ENCODE data around the gene MAP1LC3C.

Gene MAP1LC3C

GRCh38 chr1:242023805-242024204 is 24.9 kb upstream of the MAP1LC3C start:
- TF ChIP-seq CTCF (IDR thresholded peaks at IDR 0.05; ENCODE audit: insufficient read depth, low read length, poor library complexity, severe bottlenecking): no peak
- TF ChIP-seq EZH2phosphoT487 (conservative IDR thresholded peaks at IDR 0.05; ENCODE audit: low read length): no peak
- Histone ChIP-seq H3K27ac (ENCODE audit: low read depth, low read length) (no peak overlapping the region), H3K9me3 (ENCODE audit: insufficient read depth, low read length) (no peaks in the 10 kb centered on the region), H3F3A (ENCODE audit: insufficient read depth) (no peaks in the 10 kb centered on the region), H3K4me2 (ENCODE audit: low read depth, low read length, poor library complexity, severe bottlenecking) (no peak overlapping the region), H3K36me3 (ENCODE audit: low read length) (no peaks in the 10 kb centered on the region), H3K27me3 (ENCODE audit: low read length) (no peaks in the 10 kb centered on the region), H3K9ac (ENCODE audit: low read length) (no peak overlapping the region), H3K79me2 (ENCODE audit: insufficient read depth, low read length) (no peaks in the 10 kb centered on the region), H3K4me3 (ENCODE audit: insufficient read depth, low read length, poor library complexity, severe bottlenecking) (no peak overlapping the region), H3K9me2 (replicated peaks; ENCODE audit: insufficient read depth, low read length) (no peaks in the 10 kb centered on the region), H2AFZ (ENCODE audit: low read depth, low read length, severe bottlenecking) (no peak overlapping the region), H4K20me1 (ENCODE audit: low read depth, low read length) (no peaks in the 10 kb centered on the region)

- Histone ChIP-seq H3K27ac (ENCODE audit: low read depth, low read length) (no peak overlapping the region), H3K9me3 (ENCODE audit: insufficient read depth, low read length) (no peaks in the 10 kb centered on the region), H3K27me3 (ENCODE audit: low read length) (no peaks in the 10 kb centered on the region), H2AFZ (ENCODE audit: low read depth, low read length, severe bottlenecking) (no peak overlapping the region), H3K9me2 (replicated peaks; ENCODE audit: insufficient read depth, low read length) (no peaks in the 10 kb centered on the region), H3K4me3 (ENCODE audit: insufficient read depth, low read length, poor library complexity, severe bottlenecking) (no peak overlapping the region), H3K9ac (ENCODE audit: low read length) (no peak overlapping the region), H3K4me2 (ENCODE audit: low read depth, low read length, poor library complexity, severe bottlenecking) (no peak overlapping the region), H3K79me2 (ENCODE audit: insufficient read depth, low read length) (no peaks in the 10 kb centered on the region), H4K20me1 (ENCODE audit: low read depth, low read length) (no peaks in the 10 kb centered on the region), H3K36me3 (ENCODE audit: low read length) (no peaks in the 10 kb centered on the region), H3F3A (ENCODE audit: insufficient read depth) (no peaks in the 10 kb centered on the region)
- no peak for TF ChIP-seq CTCF (IDR thresholded peaks at IDR 0.05; ENCODE audit: insufficient read depth, low read length, poor library complexity, severe bottlenecking)
- TF ChIP-seq EZH2phosphoT487 (conservative IDR thresholded peaks at IDR 0.05; ENCODE audit: low read length): no peak
These were observed 20.1 kb upstream of the MAP1LC3C start for GRCh38 chr1:242019018-242019417.

GRCh38 chr1:242017580-242018233 is 18.8 kb upstream of the MAP1LC3C start:
- TF ChIP-seq EZH2phosphoT487 (conservative IDR thresholded peaks at IDR 0.05; ENCODE audit: low read length): no peak
- TF ChIP-seq CTCF (IDR thresholded peaks at IDR 0.05; ENCODE audit: insufficient read depth, low read length, poor library complexity, severe bottlenecking): peak; percentile 32
- H2AFZ ChIP-seq (ENCODE audit: low read depth, low read length, severe bottlenecking): no peak overlapping the region
- no peaks in the 10 kb centered on the region for H3K79me2 ChIP-seq (ENCODE audit: insufficient read depth, low read length)
- H3K9me2 ChIP-seq (replicated peaks; ENCODE audit: insufficient read depth, low read length): no peaks in the 10 kb centered on the region
- H4K20me1 ChIP-seq (ENCODE audit: low read depth, low read length): no peaks in the 10 kb centered on the region
- no peak overlapping the region for H3K9ac ChIP-seq (ENCODE audit: low read length)
- no peaks in the 10 kb centered on the region for H3K9me3 ChIP-seq (ENCODE audit: insufficient read depth, low read length)
- no peaks in the 10 kb centered on the region for H3F3A ChIP-seq (ENCODE audit: insufficient read depth)
- H3K36me3 ChIP-seq (ENCODE audit: low read length): no peaks in the 10 kb centered on the region
- no peaks in the 10 kb centered on the region for H3K27me3 ChIP-seq (ENCODE audit: low read length)
- H3K27ac ChIP-seq (ENCODE audit: low read depth, low read length): no peak overlapping the region
- no peak overlapping the region for H3K4me2 ChIP-seq (ENCODE audit: low read depth, low read length, poor library complexity, severe bottlenecking)
- no peak overlapping the region for H3K4me3 ChIP-seq (ENCODE audit: insufficient read depth, low read length, poor library complexity, severe bottlenecking)
